ENCODE results near the gene TUBA4A.
A peak's percentile ranks its signal among the peaks of the same experiment; 100 is the strongest.

The TUBA4A gene

GRCh38 chr2:219286436-219287115, 32.9 kb upstream of the TUBA4A start:
- DNase-seq: no peak

DNA sequence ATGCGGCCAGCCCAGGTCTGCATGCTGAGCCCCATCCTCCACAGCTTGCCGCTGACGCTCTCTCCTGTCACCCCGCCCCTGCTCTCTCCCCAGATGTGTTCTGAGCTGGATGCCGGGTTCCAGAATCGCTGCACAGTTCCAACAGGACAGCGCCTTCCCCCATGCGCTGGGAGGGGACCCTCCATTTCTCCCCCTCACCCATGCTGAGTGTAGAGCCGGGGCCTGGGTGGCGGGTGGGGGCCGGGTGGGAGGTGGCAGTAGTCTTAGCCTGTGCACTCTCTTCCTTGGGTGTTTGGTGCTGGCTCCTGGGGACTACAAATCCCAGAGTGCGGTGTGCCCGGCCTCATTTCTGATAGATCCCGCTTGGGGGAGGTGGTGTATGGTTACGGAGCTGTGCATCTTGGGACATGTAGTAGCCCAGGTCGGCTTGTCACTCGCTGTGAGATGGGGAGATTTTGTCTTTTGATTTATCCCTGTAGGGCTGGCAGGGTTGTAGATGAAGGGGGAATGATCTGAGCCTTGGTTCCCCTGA, 32.2 kb upstream of the TUBA4A start:
- no peak for DNase-seq

DNA sequence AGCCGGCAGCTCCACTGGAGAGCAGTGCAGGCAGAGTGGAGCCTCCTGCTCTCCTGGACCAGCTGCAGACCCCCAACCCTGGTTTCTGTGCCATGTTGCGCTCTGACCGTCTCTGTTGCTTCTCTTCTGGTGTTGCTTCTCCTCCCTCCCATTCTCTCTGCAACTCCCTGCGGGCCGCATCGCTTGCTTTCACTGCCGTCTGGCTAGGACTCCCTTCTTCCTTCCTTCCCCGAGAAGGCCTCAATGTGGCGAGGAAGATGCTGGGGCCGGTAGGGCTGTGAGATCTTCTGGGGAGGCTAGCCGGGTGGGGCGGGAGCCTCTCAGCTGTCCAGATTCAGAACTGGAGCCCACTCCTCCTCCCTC, 31.6 kb upstream of the TUBA4A start:
- no peak for DNase-seq

DNA sequence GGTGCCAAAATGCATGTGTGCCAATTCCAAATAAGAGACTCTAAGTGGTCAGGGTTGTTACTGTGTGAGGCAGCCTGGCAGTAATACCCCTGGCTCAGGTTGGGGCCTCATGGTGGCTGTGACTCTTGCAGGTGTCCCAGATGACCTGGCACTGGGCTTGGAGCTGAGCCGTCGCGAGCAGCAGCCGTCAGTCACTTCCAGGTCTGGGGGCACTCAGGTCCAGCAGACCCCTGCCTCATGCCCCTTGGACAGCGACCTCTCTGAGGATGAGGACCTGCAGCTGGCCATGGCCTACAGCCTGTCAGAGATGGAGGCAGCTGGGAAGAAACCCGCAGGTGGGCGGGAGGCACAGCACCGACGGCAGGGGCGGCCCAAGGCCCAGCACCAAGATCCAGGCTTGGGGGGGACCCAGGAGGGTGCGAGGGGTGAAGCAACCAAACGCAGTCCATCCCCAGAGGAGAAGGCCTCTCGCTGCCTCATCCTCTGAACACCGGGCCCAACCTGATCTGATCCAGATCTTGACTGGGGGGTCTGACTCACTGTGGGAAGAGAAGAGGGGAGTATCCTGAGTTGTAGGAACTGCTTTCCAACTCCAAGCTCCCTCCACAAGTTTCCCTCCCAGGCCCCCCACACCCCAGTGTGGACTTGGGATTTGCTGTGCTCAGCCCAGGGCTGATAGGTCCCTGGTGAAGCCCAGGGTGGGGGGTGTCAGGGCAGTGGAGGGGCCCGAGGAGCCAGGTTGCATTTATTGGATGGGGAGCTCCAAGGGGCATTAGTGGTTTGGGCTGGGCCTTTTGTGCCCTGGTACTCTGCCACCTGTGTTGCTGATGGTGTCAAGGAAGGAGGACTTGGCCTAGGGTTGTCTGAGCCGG, 31.0 kb upstream of the TUBA4A start:
- DNase-seq: no peak

DNA sequence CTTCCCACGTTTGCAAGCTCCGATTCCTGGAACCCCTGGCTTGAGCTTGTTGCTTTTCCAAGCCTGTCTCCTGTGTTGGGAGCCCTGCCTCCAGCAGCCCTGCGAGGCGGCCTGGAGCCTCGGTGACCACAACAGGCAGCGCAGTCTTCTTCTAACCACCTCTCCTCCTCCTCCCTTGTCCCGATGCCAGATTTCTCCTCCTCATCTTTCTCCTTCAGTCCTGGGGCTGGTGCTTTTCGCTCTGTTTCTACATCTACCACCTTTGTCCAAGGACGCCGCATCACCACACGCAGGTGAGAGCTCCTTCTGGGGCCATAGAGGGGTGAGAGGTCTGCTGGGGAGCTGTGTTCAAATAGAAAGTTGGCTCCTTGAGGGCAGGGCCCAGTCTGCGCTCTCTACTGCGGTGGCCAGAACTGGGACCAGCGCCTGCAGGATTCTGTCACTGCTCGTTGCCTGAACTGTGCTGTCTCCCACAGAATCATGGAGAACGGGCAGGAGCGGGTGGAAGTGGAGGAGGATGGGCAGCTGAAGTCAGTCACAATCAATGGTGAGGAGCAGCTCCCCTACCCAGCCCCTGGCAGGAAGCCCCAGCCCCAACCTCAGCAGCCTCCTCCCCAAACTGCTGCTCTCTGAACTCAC, 29.3 kb upstream of the TUBA4A start:
- no peak for DNase-seq

GRCh38 chr2:219282375-219282774, 28.7 kb upstream of the TUBA4A start:
- no peak for DNase-seq

GRCh38 chr2:219281588-219281987, 27.9 kb upstream of the TUBA4A start:
- DNase-seq: no peak

DNA sequence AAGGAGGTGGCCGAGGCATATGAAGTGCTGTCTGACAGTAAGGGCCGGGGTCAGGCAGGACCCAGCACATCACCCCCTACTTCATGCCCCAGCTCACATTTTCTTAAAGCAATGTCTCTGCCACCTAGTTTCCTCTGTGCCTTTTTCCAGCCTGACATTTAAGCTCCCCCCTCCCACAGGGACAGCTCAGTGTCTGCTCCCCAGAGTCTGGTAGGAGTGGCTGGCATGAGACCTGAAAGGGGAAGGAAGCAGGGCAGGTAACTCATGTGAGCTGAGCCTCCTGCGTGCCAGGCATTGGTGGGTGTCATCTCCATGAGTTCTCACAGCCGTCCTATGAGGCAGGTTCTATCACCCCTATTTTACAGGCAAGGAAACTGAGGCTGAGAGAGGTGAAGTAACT, 26.9 kb upstream of the TUBA4A start:
- DNase-seq: no peak

DNA sequence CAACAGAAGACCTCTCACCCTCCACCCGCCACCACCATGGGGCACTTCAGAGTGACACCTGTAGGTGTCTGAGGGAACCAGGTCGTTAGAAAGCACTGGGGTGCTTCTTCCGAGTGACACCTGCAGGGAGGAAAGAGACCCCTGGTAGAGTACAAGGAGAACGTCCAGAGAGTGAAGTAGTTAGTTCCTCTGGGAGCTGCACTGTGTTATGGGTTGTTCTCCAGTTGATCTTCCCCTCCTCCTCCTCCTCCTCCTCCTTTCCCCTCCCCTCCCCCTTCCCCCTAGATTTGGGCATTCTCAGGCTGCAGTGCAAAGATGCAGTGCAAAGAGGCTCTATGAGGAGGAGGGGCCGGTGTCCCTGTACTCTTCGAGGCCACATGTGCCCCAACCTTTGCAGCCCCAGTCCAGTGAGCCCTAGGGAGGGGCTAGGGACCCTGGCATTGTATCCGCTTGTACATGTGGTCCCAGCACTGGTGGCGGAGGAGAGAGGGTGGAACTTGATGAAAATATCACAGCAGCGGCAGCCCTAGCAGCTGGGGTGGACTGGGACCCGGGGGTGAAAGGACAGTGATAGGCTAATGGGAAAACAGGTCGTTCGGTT, 26.3 kb upstream of the TUBA4A start:
- DNase-seq: no peak

GRCh38 chr2:219279151-219279915, 25.6 kb upstream of the TUBA4A start, which contains the start of gene DNAJB2:
Gene DNAJB2, plus strand, starts transcription at chr2:219279366. Its CDS starts 468 bp downstream, at chr2:219279834.
- DNase-seq: peak; percentile 94

- DNase-seq: no peak
These were observed 25.0 kb upstream of the TUBA4A start for GRCh38 chr2:219278655-219279150.

DNA sequence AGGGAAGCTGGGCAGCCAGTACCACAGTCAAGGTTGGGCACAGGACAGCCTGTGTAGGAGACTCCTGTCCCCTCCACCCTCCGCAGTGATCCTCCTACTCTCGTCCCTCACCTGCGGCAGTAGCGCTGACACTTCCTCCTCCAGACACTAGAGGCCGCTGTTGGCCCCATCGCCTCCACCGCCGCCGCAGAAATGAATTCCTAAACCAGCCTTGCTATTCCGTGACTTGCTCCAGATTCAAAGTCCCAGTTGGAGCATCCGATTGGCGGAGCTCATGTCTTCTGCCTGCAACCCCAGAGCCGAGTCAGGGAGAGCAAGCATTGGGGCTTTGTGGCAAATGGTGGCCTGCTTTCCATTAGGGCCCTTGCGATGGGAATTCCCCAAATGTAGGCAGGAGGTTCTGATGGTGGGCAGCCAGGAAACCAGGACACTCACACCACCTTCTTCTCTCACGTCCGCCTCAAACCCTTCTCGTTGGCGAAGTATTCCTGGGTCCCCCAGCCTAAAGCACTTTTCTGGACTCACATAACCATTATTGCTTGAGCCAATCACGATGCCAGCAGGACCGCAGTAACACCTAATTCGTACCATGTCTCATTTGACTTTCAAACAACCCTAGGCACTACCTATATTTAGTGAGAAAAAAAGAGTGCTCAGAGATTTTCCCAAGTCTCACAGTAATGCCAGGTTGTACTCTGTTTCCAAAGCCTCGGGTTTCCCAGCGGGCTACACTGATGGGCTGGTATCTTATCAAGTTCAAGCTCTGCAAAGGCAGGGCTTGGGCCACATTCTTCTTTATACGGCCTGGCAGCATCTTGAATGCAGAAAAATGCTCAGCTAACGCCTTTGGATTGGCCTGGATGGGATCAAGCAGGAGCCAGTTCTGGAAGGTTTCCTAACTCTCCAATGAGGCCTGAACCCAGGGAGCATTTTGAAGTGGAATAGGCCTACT, 24.3 kb upstream of the TUBA4A start:
- peak; percentile 54 for DNase-seq

GRCh38 chr2:219274361-219274921, 20.7 kb upstream of the TUBA4A start:
- DNase-seq: no peak

DNA sequence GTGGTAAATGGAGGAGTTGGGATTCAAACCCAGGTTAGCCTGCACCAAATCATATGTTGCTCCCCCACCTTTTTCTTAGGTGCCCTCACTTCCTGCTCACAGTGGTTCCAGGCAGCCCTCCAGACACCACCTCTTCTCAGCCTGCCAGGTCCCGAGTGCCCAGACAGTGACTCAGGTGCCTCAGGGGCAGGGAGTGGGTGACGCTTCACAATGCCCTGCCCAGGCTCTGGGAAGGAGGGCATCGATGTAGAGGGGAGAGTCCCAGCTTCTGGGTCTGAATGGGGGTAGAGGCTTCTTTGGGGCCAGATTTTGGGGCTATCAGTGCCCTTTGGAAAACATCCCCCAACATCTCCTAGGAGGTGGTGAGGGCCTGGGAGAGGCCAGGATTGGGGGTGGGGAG, 20.2 kb upstream of the TUBA4A start:
- DNase-seq: no peak

GRCh38 chr2:219272995-219273394, 19.3 kb upstream of the TUBA4A start:
- DNase-seq: no peak

DNA sequence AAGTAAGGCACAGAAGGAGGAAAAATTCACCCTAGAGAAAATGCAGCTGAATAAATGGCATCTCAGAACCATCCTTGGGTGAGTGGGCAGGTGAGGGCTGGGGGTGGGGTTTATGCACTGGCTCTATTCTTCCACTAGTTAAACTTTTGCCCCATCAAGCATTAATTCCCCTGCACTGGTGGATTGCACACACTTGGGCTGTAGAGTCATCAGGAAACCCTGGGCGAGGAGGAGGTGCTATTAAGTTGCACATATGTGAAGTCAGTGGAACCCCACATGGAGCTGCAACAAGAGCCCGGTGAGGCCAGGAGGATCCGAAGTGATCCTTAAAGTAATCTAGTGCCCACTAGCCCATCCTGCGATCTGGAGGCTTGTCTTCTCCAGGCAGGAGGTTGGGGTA, 18.6 kb upstream of the TUBA4A start:
- DNase-seq: no peak

DNA sequence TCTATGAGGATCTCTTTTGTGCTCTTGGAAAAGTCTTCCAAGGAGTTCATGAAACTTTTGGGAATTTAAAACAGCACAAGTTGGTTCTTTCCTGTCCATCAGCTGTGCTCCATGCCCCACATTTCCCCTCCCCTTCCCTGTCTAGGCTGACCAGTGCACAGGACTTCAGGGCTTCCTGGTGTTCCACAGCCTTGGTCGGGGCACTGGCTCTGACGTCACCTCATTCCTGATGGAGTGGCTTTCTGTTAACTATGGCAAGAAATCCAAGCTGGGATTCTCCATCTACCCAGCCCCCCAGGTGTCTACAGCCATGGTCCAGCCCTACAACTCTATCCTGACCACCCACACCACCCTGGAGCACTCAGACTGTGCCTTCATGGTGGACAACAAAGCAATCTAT, 17.3 kb upstream of the TUBA4A start:
- no peak for DNase-seq

DNA sequence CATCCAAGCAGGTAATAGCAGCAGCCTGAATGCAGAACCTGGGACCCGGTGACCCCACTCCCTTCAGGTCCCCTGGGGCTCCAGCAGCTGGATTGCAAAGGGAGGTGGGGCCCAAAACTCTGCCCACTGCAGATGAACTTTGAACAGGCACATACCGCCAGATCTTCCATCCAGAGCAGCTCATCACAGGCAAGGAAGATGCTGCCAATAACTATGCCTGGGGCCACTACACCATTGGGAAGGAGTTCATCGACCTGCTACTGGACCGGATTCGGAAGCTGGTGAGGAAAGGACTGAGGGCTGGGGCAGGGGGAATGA, 16.3 kb upstream of the TUBA4A start:
- DNase-seq: no peak

DNA sequence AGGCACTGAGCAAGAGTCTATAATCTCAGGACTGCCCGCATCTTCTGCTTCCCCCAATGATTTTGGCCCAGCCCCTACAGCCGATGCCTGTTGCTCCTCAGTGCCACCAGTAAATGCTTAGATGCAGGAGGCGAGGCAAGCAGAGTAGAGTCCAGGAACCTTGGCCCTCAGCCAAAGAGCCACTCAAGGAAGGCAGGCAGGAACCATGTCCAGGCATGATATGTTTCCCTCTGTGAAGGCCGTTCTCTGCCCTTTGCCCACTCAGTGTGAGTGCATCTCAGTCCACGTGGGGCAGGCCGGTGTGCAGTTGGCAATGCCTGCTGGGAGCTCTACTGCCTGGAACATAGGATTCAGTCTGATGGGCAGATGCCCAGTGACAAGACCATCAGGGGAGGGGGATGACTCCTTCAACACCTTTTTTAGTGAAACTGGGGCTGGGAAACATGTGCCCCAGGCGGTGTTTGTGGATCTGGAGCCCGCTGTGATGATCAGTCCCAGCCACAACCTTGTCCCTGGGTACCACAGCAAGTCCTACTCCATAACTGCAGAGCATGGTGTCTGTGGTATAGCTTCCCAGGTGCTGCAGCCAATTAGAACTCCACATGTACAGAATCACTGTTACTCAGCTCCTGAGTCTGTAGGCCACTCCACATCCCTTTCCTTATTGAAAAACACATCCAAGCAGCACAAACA, 15.8 kb upstream of the TUBA4A start:
- DNase-seq: no peak

- no peak for DNase-seq
These were observed 14.6 kb upstream of the TUBA4A start for GRCh38 chr2:219268294-219268693.
